ENCODE measurements around the gene CCDC183.
"Not testable (repeated sequence)": the region's sequence is repeated elsewhere in the genome, so short reads cannot be mapped to it uniquely, and the experiment has no call there.

The CCDC183 gene

DNA sequence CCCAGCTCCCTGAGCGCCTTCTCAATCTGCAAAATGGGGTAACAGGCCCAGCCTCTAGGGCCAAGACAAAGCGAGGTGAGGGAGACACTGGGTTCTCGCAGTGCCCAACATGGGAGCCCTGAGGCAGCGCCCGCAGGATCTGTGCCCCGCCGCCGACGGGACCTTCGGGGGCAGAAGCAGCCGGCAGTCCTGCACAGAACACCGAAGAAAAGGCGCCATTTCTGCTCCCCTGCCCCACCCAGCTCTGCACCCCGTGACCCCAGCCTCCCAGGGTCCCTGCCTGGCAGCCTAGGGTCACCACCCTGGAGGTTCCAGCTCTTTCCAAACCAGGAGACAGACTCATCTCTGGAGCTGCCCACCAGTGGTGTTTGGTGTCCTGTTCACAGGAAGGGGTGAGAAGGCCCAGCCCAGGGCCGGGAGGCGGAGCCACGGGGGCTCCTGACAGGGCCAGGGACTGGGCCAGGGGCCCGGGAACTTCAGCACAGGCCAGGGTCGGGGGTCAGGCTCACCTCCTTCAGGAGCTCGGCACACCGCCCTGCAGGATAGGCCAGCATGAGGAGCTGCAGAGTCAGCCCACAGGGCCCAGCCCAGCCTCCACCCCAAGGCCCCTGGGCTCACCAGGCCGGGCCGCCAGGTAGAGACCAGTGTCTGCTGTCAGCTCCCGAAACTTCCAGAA is 41.4 kb upstream of the CCDC183 start:
- Histone ChIP-seq H3K27me3 (ENCODE audit: insufficient read depth, low read length) (peaks cover 11% of the 10 kb centered on the region), H3K36me3 (ENCODE audit: insufficient read depth, low read length) (no peaks in the 10 kb centered on the region), H3K27ac (ENCODE audit: low read depth, low read length) (no peak overlapping the region), H2AFZ (ENCODE audit: low read length, unreplicated experiment) (no peak overlapping the region), H3K79me2 (ENCODE audit: control insufficient read depth, insufficient read depth, low read length, unreplicated experiment) (no peaks in the 10 kb centered on the region), H3K4me1 (ENCODE audit: control insufficient read depth, insufficient read depth, low read length, unreplicated experiment) (no peaks in the 10 kb centered on the region), H3K4me3 (ENCODE audit: low read depth, low read length) (no peak overlapping the region)

GRCh38 chr9:136755302-136756133 is 40.6 kb upstream of the CCDC183 start:
- peaks cover 11% of the 10 kb centered on the region for H3K27me3 ChIP-seq (ENCODE audit: insufficient read depth, low read length)
- H3K36me3 ChIP-seq (ENCODE audit: insufficient read depth, low read length); H3K27ac ChIP-seq (ENCODE audit: low read depth, low read length); H3K79me2 ChIP-seq (ENCODE audit: control insufficient read depth, insufficient read depth, low read length, unreplicated experiment); H3K4me1 ChIP-seq (ENCODE audit: control insufficient read depth, insufficient read depth, low read length, unreplicated experiment); H2AFZ ChIP-seq (ENCODE audit: low read length, unreplicated experiment); H3K4me3 ChIP-seq (ENCODE audit: low read depth, low read length): not testable (repeated sequence)

GRCh38 chr9:136756134-136756438 is 40.1 kb upstream of the CCDC183 start:
- Histone ChIP-seq H3K36me3 (ENCODE audit: insufficient read depth, low read length) (no peaks in the 10 kb centered on the region), H3K4me3 (ENCODE audit: low read depth, low read length) (no peak overlapping the region), H3K27ac (ENCODE audit: low read depth, low read length) (no peak overlapping the region), H3K79me2 (ENCODE audit: control insufficient read depth, insufficient read depth, low read length, unreplicated experiment) (no peaks in the 10 kb centered on the region), H3K27me3 (ENCODE audit: insufficient read depth, low read length) (peaks cover 10% of the 10 kb centered on the region), H3K4me1 (ENCODE audit: control insufficient read depth, insufficient read depth, low read length, unreplicated experiment) (no peaks in the 10 kb centered on the region), H2AFZ (ENCODE audit: low read length, unreplicated experiment) (no peak overlapping the region)

DNA sequence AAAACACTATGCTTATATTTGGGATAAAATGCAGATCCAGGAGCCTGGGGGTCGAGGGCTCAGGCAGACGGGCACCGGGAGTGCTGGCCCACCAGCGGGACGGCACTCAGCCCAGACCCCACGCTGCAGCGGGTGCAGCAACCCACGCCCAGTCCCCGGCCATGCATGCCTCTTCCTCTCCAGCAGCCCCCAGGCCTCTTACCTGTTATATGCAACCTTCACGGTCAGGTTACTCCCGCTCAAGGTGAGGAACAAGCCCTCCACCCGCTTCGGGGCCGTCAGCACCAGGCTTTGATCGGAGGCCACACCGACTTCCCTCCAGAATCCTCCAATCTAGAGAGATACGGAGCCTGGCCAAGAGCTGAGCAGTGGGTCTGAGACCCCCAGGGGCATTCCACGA is 39.3 kb upstream of the CCDC183 start:
- Histone ChIP-seq H3K79me2 (ENCODE audit: control insufficient read depth, insufficient read depth, low read length, unreplicated experiment) (no peaks in the 10 kb centered on the region), H3K27ac (ENCODE audit: low read depth, low read length) (no peak overlapping the region), H3K36me3 (ENCODE audit: insufficient read depth, low read length) (no peaks in the 10 kb centered on the region), H2AFZ (ENCODE audit: low read length, unreplicated experiment) (no peak overlapping the region), H3K4me3 (ENCODE audit: low read depth, low read length) (no peak overlapping the region), H3K27me3 (ENCODE audit: insufficient read depth, low read length) (peaks cover 2% of the 10 kb centered on the region; the same call in 1 of the 2 replicates), H3K4me1 (ENCODE audit: control insufficient read depth, insufficient read depth, low read length, unreplicated experiment) (no peaks in the 10 kb centered on the region)

DNA sequence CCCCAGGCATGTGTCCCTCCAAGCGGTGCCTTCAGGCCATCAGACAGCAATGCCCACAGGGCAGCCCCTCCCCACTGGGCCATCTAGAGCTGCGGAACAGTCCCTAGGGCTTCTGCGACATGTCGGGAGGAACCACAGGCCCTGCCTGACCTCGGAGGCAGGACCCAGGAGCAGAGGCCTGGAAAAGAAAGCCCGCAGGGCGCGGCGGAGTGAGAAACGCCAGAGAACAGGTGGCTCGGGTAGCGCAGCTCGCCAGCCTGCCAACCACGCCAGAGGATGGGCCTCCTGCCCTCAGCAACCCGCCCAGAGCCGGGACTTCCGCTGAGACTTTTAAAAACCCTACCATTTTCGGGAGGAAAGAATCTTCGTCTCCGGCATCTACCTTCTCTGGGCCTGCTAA is 38.8 kb upstream of the CCDC183 start:
- Histone ChIP-seq H3K79me2 (ENCODE audit: control insufficient read depth, insufficient read depth, low read length, unreplicated experiment) (no peaks in the 10 kb centered on the region), H3K27ac (ENCODE audit: low read depth, low read length) (no peak overlapping the region), H2AFZ (ENCODE audit: low read length, unreplicated experiment) (no peak overlapping the region), H3K4me3 (ENCODE audit: low read depth, low read length) (no peak overlapping the region), H3K27me3 (ENCODE audit: insufficient read depth, low read length) (no peaks in the 10 kb centered on the region), H3K4me1 (ENCODE audit: control insufficient read depth, insufficient read depth, low read length, unreplicated experiment) (no peaks in the 10 kb centered on the region), H3K36me3 (ENCODE audit: insufficient read depth, low read length) (no peaks in the 10 kb centered on the region)

GRCh38 chr9:136757751-136758140 is 38.4 kb upstream of the CCDC183 start:
- Histone ChIP-seq H3K4me1 (ENCODE audit: control insufficient read depth, insufficient read depth, low read length, unreplicated experiment) (no peaks in the 10 kb centered on the region), H3K27ac (ENCODE audit: low read depth, low read length) (no peak overlapping the region), H3K27me3 (ENCODE audit: insufficient read depth, low read length) (no peaks in the 10 kb centered on the region), H3K4me3 (ENCODE audit: low read depth, low read length) (no peak overlapping the region), H2AFZ (ENCODE audit: low read length, unreplicated experiment) (no peak overlapping the region), H3K36me3 (ENCODE audit: insufficient read depth, low read length) (no peaks in the 10 kb centered on the region), H3K79me2 (ENCODE audit: control insufficient read depth, insufficient read depth, low read length, unreplicated experiment) (no peaks in the 10 kb centered on the region)

- H3K79me2 ChIP-seq (ENCODE audit: control insufficient read depth, insufficient read depth, low read length, unreplicated experiment): no peaks in the 10 kb centered on the region
- no peaks in the 10 kb centered on the region for H3K36me3 ChIP-seq (ENCODE audit: insufficient read depth, low read length)
- no peak overlapping the region for H2AFZ ChIP-seq (ENCODE audit: low read length, unreplicated experiment)
- no peaks in the 10 kb centered on the region for H3K27me3 ChIP-seq (ENCODE audit: insufficient read depth, low read length)
- no peaks in the 10 kb centered on the region for H3K4me1 ChIP-seq (ENCODE audit: control insufficient read depth, insufficient read depth, low read length, unreplicated experiment)
- no peak overlapping the region for H3K4me3 ChIP-seq (ENCODE audit: low read depth, low read length)
- H3K27ac ChIP-seq (ENCODE audit: low read depth, low read length): no peak overlapping the region
These were observed 37.1 kb upstream of the CCDC183 start for GRCh38 chr9:136759001-136759400.

DNA sequence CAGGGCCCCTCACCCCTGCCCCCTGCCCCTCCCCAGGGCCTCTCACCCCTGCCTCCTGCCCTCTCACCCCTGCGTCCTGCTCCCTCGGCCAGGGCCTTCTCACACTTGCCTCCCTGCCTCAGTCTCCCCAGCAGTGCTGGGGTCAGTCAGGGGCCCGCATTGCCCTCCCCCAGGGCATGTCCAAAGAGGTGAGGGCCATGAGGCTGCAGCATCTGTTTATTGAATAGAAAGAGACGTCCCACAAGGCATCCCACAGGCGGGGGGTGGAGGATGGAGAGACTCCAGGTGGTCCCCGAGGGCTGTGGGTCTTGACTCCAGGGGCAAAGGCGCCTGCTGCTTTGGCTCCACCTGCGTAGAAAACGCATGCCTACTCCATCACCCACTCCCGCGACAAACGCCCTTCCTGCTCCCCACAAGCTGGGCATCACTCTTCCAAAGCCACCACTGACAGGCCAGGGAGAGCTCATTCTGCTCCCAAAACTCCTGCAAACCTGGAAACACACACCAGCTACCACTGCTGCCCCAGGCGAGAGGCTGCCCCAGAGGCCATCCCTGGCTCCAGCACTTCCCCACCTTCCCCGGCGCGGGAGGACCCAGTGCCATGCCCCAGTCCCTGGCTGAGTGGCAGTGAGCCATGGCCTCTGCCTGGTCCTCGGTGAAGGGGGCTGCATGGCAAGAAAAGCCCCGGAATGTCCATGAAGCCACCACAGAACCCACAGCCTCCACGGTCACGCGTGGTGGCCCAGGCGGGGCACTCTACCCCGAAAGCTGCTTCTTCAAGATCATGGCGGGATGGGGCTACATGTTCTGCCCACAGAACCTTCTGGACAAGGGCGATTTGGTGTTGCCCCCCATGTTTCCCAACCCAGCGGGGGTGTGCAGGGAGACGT is 36.5 kb upstream of the CCDC183 start:
- H3K27ac ChIP-seq (ENCODE audit: low read depth, low read length): no peak overlapping the region
- no peak overlapping the region for H2AFZ ChIP-seq (ENCODE audit: low read length, unreplicated experiment)
- H3K36me3 ChIP-seq (ENCODE audit: insufficient read depth, low read length): no peaks in the 10 kb centered on the region
- no peaks in the 10 kb centered on the region for H3K79me2 ChIP-seq (ENCODE audit: control insufficient read depth, insufficient read depth, low read length, unreplicated experiment)
- no peaks in the 10 kb centered on the region for H3K27me3 ChIP-seq (ENCODE audit: insufficient read depth, low read length)
- H3K4me3 ChIP-seq (ENCODE audit: low read depth, low read length): no peak overlapping the region
- no peaks in the 10 kb centered on the region for H3K4me1 ChIP-seq (ENCODE audit: control insufficient read depth, insufficient read depth, low read length, unreplicated experiment)

GRCh38 chr9:136760424-136760823 is 35.7 kb upstream of the CCDC183 start:
- H3K27me3 ChIP-seq (ENCODE audit: insufficient read depth, low read length): no peaks in the 10 kb centered on the region
- H2AFZ ChIP-seq (ENCODE audit: low read length, unreplicated experiment): no peak overlapping the region
- no peaks in the 10 kb centered on the region for H3K79me2 ChIP-seq (ENCODE audit: control insufficient read depth, insufficient read depth, low read length, unreplicated experiment)
- no peak overlapping the region for H3K4me3 ChIP-seq (ENCODE audit: low read depth, low read length)
- H3K27ac ChIP-seq (ENCODE audit: low read depth, low read length): no peak overlapping the region
- no peaks in the 10 kb centered on the region for H3K4me1 ChIP-seq (ENCODE audit: control insufficient read depth, insufficient read depth, low read length, unreplicated experiment)
- no peaks in the 10 kb centered on the region for H3K36me3 ChIP-seq (ENCODE audit: insufficient read depth, low read length)

DNA sequence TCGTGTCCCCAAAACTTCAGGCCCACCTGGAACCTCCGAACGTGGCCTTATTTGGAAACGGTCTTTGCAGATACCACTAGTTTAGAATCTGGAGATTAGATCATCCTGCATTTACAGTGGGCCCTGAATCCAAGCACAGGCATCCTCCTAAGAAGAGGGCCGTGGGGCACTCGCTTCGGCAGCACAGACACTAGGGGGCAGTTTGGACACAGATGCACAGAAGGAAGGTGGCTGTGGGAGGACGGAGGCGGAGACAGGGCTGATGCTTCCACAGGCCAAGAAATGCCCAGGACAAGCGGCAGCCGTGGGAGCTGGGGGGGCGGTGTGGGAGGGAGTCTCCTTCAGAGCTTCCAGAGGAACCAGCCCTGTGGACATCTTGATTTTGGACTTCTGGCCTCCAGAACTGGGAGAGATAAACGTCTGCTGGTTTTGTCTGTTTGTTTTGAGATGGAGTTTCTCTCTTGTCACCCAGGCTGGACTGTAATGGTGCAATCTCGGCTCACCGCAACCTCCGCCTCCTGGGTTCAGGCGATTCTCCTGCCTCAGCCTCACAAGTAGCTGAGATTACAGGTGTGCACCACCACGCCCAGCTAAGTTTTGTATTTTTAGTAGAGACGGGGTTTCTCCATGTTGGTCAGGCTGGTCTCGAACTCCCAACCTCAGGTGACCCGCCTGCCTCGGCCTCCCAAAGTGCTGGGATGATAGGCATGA is 35.1 kb upstream of the CCDC183 start:
- not testable (repeated sequence) for H2AFZ ChIP-seq (ENCODE audit: low read length, unreplicated experiment); H3K27me3 ChIP-seq (ENCODE audit: insufficient read depth, low read length); H3K36me3 ChIP-seq (ENCODE audit: insufficient read depth, low read length); H3K27ac ChIP-seq (ENCODE audit: low read depth, low read length); H3K79me2 ChIP-seq (ENCODE audit: control insufficient read depth, insufficient read depth, low read length, unreplicated experiment); H3K4me1 ChIP-seq (ENCODE audit: control insufficient read depth, insufficient read depth, low read length, unreplicated experiment); H3K4me3 ChIP-seq (ENCODE audit: low read depth, low read length)
